ENCODE data around the gene PTPRN2. TPM values are rescaled to one million over a fixed set of nuclear protein-coding genes. Genes with fewer than 3 reads are reported as not detected.

PTPRN2 gene
- total RNA-seq, 1 donor from 2014 or later = 2.4 TPM

- Histone ChIP-seq H3K4me3 (ENCODE audit: low read depth, low read length) (no peak overlapping the region), H3K27me3 (ENCODE audit: control insufficient read depth, insufficient read depth, low read length) (no peaks in the 10 kb centered on the region), H3K36me3 (ENCODE audit: control insufficient read depth, insufficient read depth, low read length) (no peaks in the 10 kb centered on the region)
- DNase-seq (ENCODE audit: low read depth) = no peak
- no peak for TF ChIP-seq CTCF (IDR thresholded peaks at IDR 0.05; ENCODE audit: insufficient read depth, low read length, poor library complexity, severe bottlenecking)
Measured at GRCh38 chr7:158325530-158326381, 261.9 kb downstream of the PTPRN2 start.

DNA sequence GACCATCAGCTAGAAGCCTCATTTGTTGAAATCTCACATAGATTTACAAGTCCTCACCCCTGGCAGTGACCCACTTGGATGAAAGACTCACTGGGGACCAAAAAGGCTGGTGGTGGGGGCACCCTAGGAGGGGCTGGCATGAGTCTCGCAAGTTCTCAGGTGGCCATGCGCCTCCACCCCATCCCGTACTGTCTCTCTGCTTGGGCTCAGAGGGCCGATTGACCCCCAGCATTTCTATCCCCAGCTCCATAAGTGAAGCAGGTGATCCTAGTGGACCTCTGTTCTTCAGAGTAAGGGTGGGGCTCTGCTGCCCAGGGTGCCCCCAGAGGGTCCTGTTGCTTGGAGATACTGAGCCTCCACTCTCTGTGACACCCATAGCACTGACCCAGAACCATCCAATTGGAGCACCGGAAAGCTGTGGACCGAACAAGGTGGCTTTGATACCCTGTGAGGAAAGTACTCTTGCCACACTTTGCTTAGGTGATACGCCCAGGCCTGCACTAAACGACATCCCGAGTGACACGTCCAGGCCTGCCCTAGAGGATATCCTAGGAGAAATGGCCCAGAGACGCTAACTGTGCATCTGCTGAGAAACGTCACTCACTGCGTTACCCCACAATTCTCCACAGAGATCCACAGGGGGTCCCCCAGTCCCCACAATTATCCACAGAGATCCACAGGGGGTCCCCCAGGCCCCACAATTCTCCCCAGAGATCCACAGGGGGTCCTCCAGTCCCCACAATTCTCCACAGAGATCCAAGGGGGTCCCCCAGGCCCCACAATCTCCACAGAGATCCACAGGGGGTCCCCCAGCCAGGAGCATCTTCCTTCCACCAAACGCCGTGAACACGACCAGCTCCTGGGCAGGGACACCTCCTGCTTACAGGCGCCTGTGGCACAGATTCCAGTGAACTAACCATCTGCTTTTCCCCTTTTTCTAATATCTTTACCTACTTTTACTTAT lies 262.9 kb downstream of the PTPRN2 start:
- no peak for DNase-seq (ENCODE audit: low read depth)
- TF ChIP-seq CTCF (IDR thresholded peaks at IDR 0.05; ENCODE audit: insufficient read depth, low read length, poor library complexity, severe bottlenecking) = no peak
- no peaks in the 10 kb centered on the region for H3K36me3 ChIP-seq (ENCODE audit: control insufficient read depth, insufficient read depth, low read length)

DNA sequence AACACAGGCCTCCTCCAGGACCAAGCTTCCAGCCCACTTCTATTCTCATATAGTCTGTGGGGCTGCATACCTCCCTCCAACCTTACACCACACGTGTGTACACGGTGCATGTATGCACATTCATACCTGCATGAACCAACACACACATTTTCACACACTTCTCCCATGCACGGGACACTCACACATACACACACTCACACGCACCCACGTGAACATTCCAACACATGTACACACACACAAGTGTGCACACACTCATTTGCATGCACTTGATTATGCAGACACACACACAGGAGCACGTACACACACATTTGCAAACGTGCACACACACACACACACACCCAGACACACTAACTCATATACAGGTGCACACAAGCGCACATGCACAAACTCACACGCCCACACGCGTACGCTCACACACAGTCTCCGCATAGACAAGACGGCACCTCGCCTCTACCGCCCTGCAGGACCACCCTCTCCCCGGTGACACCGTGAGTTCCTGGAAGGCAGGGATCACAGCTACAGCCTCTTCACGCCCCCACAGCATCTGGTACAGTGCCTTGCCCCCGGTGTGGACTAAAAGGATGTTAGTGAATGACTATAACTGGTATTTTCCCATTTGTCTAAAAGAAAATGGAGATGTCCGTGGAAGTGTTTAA lies 263.8 kb downstream of the PTPRN2 start:
- H3K36me3 ChIP-seq (ENCODE audit: control insufficient read depth, insufficient read depth, low read length) = no peaks in the 10 kb centered on the region
- DNase-seq (ENCODE audit: low read depth) = no peak
- no peaks in the 10 kb centered on the region for H3K27me3 ChIP-seq (ENCODE audit: control insufficient read depth, insufficient read depth, low read length)
- no peak for TF ChIP-seq CTCF (IDR thresholded peaks at IDR 0.05; ENCODE audit: insufficient read depth, low read length, poor library complexity, severe bottlenecking)
- H3K4me3 ChIP-seq (ENCODE audit: low read depth, low read length) = no peak overlapping the region

More for the DNA sequence above, 262.9 kb downstream of the PTPRN2 start:
- H3K27me3 ChIP-seq (ENCODE audit: control insufficient read depth, insufficient read depth, low read length) = no peaks in the 10 kb centered on the region
- H3K4me3 ChIP-seq (ENCODE audit: low read depth, low read length) = no peak overlapping the region

DNA sequence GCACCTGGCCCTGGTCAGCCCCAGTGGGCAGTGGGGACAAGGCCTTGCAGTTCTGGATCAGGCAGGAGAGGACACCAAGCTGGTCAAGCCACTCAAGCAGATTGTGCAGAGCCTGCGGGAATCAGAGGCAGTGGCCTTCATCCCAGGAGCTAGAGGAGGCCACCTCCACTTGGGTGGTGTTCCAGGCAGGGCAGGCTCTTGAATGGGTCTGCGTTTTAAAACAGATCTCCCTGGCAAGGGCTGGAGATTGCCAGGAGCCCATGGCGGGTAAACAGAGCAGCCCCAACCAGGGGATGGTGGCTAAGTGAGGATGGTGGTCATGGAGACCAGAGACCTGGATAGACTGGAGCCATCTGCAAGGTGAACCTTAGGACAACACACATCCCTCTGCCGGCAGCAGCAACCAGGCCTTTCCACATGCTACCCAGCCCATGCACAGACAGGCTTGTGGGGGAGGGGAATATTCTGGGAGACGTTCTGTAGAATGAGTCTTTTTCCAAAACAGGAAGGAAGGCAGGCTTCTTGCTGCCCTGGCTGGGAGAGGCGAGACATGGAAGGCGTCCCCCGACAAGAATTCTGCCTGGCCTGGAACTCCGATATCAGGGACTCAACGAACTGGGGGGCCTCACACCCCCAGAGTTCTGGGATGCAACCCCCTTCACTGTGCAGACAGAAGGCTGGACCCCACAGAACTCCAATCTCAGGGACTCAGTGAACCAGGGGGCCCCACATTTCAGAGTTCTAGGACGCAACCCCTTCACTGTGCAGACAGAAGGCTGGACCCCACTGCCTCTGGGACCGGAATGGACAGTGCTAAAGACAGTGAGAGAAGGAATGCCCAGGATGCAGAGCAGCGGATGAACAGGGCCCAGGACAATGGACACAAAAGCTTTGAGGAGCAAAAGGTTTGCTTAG lies 264.8 kb downstream of the PTPRN2 start:
- Histone ChIP-seq H3K27me3 (ENCODE audit: control insufficient read depth, insufficient read depth, low read length) (no peaks in the 10 kb centered on the region), H3K36me3 (ENCODE audit: control insufficient read depth, insufficient read depth, low read length) (no peaks in the 10 kb centered on the region), H3K4me3 (ENCODE audit: low read depth, low read length) (no peak overlapping the region)
- no peak for TF ChIP-seq CTCF (IDR thresholded peaks at IDR 0.05; ENCODE audit: insufficient read depth, low read length, poor library complexity, severe bottlenecking)
- no peak for DNase-seq (ENCODE audit: low read depth)

Data from kidney epithelial cell (primary cell).